ENCODE data around the gene SEMA7A. TPM values are rescaled to one million over a fixed set of nuclear protein-coding genes. Genes with fewer than 3 reads are reported as not detected.

The SEMA7A gene
- total RNA-seq, 4 donors from 2014 or later: 31.8 to 35.6 (median 33.8) TPM

GRCh38 chr15:74431645-74432044, 2.1 kb downstream of the SEMA7A start:
- Histone ChIP-seq H3K4me3 (peak overlapping the region; percentile 88 to 97 (median 94)), H3K36me3 (no peaks in the 10 kb centered on the region), H3K4me1 (peaks cover 0 to 83% (median 36%) of the 10 kb centered on the region in 4 donors), H3K27ac (peak overlapping the region in 3 of 4 donors; percentile 87 to 91 (median 88)), H3K9me3 (no peaks in the 10 kb centered on the region), H3K27me3 (peaks cover 0 to 5% of the 10 kb centered on the region in 2 donors)
- DNase-seq (ENCODE audit: low spot score in 2 of 2): no peak
- WGBS, 2 donors: 40 to 61% methylated on average over 8 of the region's 8 CpGs
- TF ChIP-seq CTCF (IDR thresholded peaks at IDR 0.05): no peak
- no peak for TF ChIP-seq POLR2A (IDR thresholded peaks at IDR 0.05)
- TF ChIP-seq EP300 (IDR thresholded peaks at IDR 0.05): no peak

GRCh38 chr15:74431116-74431515, 2.6 kb downstream of the SEMA7A start:
- H3K27me3 ChIP-seq: peaks cover 0 to 5% of the 10 kb centered on the region in 2 donors
- peak overlapping the region in 3 of 4 donors; percentile 88 to 97 (median 93) for H3K4me3 ChIP-seq
- H3K4me1 ChIP-seq: peaks cover 0 to 88% (median 37%) of the 10 kb centered on the region in 4 donors
- TF ChIP-seq POLR2A (IDR thresholded peaks at IDR 0.05) (no peak), CTCF (IDR thresholded peaks at IDR 0.05) (no peak), EP300 (IDR thresholded peaks at IDR 0.05) (no peak)
- WGBS, 2 donors: 44 to 71% methylated on average over 1 of the region's 1 CpG
- H3K27ac ChIP-seq: peak overlapping the region in 3 of 4 donors; percentile 87 to 91 (median 88)
- H3K36me3 ChIP-seq: no peaks in the 10 kb centered on the region
- H3K9me3 ChIP-seq: no peaks in the 10 kb centered on the region
- no peak for DNase-seq (ENCODE audit: low spot score in 2 of 2)

- DNase-seq (ENCODE audit: low spot score in 2 of 2): no peak
- 34% methylated on average over 6 of the region's 6 CpGs for WGBS, 2 donors
- Histone ChIP-seq H3K27me3 (peaks cover 0 to 5% of the 10 kb centered on the region in 2 donors), H3K4me1 (peaks cover 0 to 92% (median 40%) of the 10 kb centered on the region in 4 donors), H3K36me3 (no peaks in the 10 kb centered on the region), H3K9me3 (no peaks in the 10 kb centered on the region), H3K27ac (peak overlapping the region; percentile 3 to 91 (median 88)), H3K4me3 (peak overlapping the region in 3 of 4 donors; percentile 8 to 97 (median 88))
- no peak for TF ChIP-seq POLR2A (IDR thresholded peaks at IDR 0.05)
- no peak for TF ChIP-seq EP300 (IDR thresholded peaks at IDR 0.05)
- TF ChIP-seq CTCF (IDR thresholded peaks at IDR 0.05): no peak
Measured at GRCh38 chr15:74430510-74430951, 3.2 kb downstream of the SEMA7A start.

GRCh38 chr15:74429781-74430400, 3.9 kb downstream of the SEMA7A start:
- H3K9me3 ChIP-seq: no peaks in the 10 kb centered on the region
- no peak for DNase-seq (ENCODE audit: low spot score in 2 of 2)
- peaks cover 0 to 5% of the 10 kb centered on the region in 2 donors for H3K27me3 ChIP-seq
- H3K4me1 ChIP-seq: peaks cover 0 to 93% (median 44%) of the 10 kb centered on the region in 4 donors
- WGBS, 2 donors: 70 to 72% methylated on average over 6 of the region's 6 CpGs
- TF ChIP-seq POLR2A (IDR thresholded peaks at IDR 0.05): no peak
- no peak for TF ChIP-seq EP300 (IDR thresholded peaks at IDR 0.05)
- TF ChIP-seq CTCF (IDR thresholded peaks at IDR 0.05): no peak
- peak overlapping the region in 2 of 4 donors; percentile 8 to 97 for H3K4me3 ChIP-seq
- H3K36me3 ChIP-seq: no peaks in the 10 kb centered on the region
- peak overlapping the region in 3 of 4 donors; percentile 87 to 91 (median 88) for H3K27ac ChIP-seq

All from tibial nerve (tissue), 4 donors.